DMS 273 (cell line): Measurements from ENCODE around the gene TFAP2C.
"Not testable (repeated sequence)": the region's sequence is repeated elsewhere in the genome, so short reads cannot be mapped to it uniquely, and the experiment has no call there.

ENCODE experiments used
- DNase-seq: peaks from one replicate; lab custom pipeline; 2025; ENCODE audit not compliant: unreplicated experiment; lab: John Stamatoyannopoulos, UW

TFAP2C gene

GRCh38 chr20:56637576-56637975 lies 8.5 kb downstream of the TFAP2C start:
- peak; percentile 44 for DNase-seq

- DNase-seq: no peak
Observed at GRCh38 chr20:56646599-56646998, 17.5 kb downstream of the TFAP2C start.

GRCh38 chr20:56653211-56653610 lies 24.1 kb downstream of the TFAP2C start:
- no peak for DNase-seq

- DNase-seq: no peak
Observed at GRCh38 chr20:56656632-56657031, 27.5 kb downstream of the TFAP2C start.

GRCh38 chr20:56657879-56658278 lies 28.8 kb downstream of the TFAP2C start:
- DNase-seq: no peak

GRCh38 chr20:56658341-56658947 lies 29.3 kb downstream of the TFAP2C start:
- not testable (repeated sequence) for DNase-seq

DNA sequence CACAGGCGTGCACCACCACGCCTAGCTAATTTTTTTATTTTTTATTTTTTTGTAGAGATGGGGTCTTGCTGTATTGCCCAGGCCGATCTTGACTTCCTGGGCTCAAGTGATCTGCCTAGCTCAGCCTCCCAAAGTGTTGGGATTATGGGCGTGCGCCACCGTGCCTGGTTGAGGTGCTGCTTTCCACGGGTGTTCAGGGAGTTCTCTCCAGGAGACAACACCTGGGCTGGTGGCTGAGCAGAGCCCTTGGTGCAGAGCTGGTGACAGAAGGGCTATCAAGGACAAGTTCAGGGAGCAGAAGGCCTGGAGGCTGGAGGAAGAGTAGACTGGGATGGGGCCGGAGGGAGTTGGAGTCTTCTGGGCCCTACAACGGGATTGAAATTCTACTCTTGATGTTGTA lies 34.6 kb downstream of the TFAP2C start:
- DNase-seq: no peak

GRCh38 chr20:56664796-56665195 lies 35.7 kb downstream of the TFAP2C start:
- no peak for DNase-seq

DNA sequence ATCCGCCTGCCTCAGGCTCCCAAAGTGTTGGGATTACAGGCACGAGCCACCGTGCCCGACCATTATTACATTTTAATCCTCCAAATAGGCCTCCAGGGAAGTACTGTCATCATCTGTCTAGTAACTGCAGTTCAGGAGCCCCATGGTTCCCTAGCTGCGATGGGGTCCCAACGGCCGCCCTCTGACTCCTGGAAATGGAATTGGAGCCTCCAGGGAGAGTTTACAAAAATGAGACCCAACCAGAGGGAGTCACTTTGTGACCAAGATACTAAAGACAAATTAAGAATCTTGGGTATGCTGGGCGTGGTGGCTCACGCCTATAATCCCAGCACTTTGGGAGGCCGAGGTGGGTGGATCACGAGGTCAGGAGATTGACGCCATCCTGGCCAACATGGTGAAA lies 36.7 kb downstream of the TFAP2C start:
- no peak for DNase-seq

- DNase-seq: no peak
Observed at GRCh38 chr20:56673450-56673849, 44.3 kb downstream of the TFAP2C start.

- DNase-seq: no peak
Observed at GRCh38 chr20:56676001-56676400, 46.9 kb downstream of the TFAP2C start.

DNA sequence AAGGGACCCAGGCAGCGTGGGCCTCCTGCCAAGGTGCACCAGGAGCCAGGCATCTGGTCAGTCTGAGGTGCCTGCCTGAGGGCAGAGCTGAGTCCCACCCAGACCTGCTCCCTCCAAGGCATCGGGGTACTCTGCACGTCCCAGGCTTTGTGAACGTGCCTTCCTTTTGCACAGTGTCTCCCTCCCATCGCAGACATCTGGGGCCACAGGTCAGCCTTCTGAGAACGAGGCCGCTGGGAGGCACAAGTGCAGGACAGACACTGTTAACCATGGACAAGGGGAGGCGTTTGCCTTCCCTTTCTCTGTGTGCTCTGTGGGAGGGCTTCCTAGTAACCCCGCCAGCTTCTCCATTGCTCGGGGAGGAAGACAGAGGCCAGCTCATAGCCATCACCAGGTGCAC lies 47.6 kb downstream of the TFAP2C start:
- no peak for DNase-seq

GRCh38 chr20:56683077-56683865 lies 54.2 kb downstream of the TFAP2C start:
- DNase-seq: no peak

- peak; percentile 51 for DNase-seq
Observed at GRCh38 chr20:56685879-56686278, 56.8 kb downstream of the TFAP2C start.

- DNase-seq: no peak
Observed at GRCh38 chr20:56687061-56687460, 58.0 kb downstream of the TFAP2C start.

DNA sequence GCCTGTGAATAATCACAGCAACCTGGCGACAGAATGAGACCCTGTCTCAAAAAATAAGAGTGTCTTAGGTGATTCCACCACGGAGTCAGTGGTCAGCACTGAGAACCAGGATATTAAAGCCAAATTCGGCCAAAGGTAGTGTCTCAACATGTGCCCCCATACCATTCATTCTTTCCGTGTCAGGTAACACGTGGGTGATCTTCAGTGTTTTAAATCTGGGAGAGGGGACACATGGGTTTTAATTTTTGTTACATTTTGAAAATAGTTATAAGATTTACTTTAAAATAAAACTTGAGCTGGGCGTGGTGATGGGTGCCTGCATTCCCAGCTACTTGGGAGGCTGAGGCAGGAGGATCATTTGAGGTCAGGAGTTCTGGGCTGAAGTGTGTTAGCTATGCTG lies 59.0 kb downstream of the TFAP2C start:
- DNase-seq: no peak
